ENCODE results near the gene ZSCAN2. TPM values are rescaled to one million over a fixed set of nuclear protein-coding genes. Genes with fewer than 3 reads are reported as not detected.
"Not testable (repeated sequence)": the region's sequence is repeated elsewhere in the genome, so short reads cannot be mapped to it uniquely, and the experiment has no call there.

ZSCAN2 gene
- total RNA-seq, 6 experiments from 2014 or later: 4.5 to 5.9 (median 5.5) TPM

- Mint-ChIP-seq H3K27ac (no peak overlapping the region), H3K36me3 (ENCODE audit: low read depth) (no peaks in the 10 kb centered on the region; the same call in 1 of the 2 replicates), H3K4me1 (ENCODE audit: low read depth) (peaks cover 30% of the 10 kb centered on the region), H3K9me3 (no peaks in the 10 kb centered on the region), H3K27me3 (ENCODE audit: insufficient read depth) (peaks cover 11% of the 10 kb centered on the region), H3K4me3 (no peak overlapping the region)
- TF ChIP-seq CTCF (IDR thresholded peaks at IDR 0.05): no peak
- DNase-seq: no peak
Observed at GRCh38 chr15:84572231-84572630, 28.6 kb upstream of the ZSCAN2 start.

GRCh38 chr15:84575493-84575892, 25.3 kb upstream of the ZSCAN2 start:
- Mint-ChIP-seq H3K27ac (no peak overlapping the region), H3K9me3 (no peaks in the 10 kb centered on the region), H3K4me1 (ENCODE audit: low read depth) (peaks cover 29% of the 10 kb centered on the region), H3K27me3 (ENCODE audit: insufficient read depth) (peaks cover 11% of the 10 kb centered on the region), H3K4me3 (no peak overlapping the region), H3K36me3 (ENCODE audit: low read depth) (no peaks in the 10 kb centered on the region)
- no peak for TF ChIP-seq CTCF (IDR thresholded peaks at IDR 0.05)
- no peak for DNase-seq

- H3K27me3 Mint-ChIP-seq (ENCODE audit: insufficient read depth); H3K9me3 Mint-ChIP-seq; DNase-seq; H3K4me3 Mint-ChIP-seq; H3K36me3 Mint-ChIP-seq (ENCODE audit: low read depth); H3K27ac Mint-ChIP-seq: not testable (repeated sequence)
- peaks cover 15% of the 10 kb centered on the region for H3K4me1 Mint-ChIP-seq (ENCODE audit: low read depth)
Observed at GRCh38 chr15:84577891-84578290, 22.9 kb upstream of the ZSCAN2 start.

GRCh38 chr15:84579261-84579721, 21.5 kb upstream of the ZSCAN2 start:
- DNase-seq: peak; percentile 38
- not testable (repeated sequence) for H3K27ac Mint-ChIP-seq; H3K4me3 Mint-ChIP-seq; H3K27me3 Mint-ChIP-seq (ENCODE audit: insufficient read depth); H3K9me3 Mint-ChIP-seq; H3K36me3 Mint-ChIP-seq (ENCODE audit: low read depth)
- H3K4me1 Mint-ChIP-seq (ENCODE audit: low read depth): peaks cover 15% of the 10 kb centered on the region

GRCh38 chr15:84581676-84582428, 19.0 kb upstream of the ZSCAN2 start:
- not testable (repeated sequence) for H3K4me3 Mint-ChIP-seq; H3K27ac Mint-ChIP-seq; H3K36me3 Mint-ChIP-seq (ENCODE audit: low read depth); H3K9me3 Mint-ChIP-seq; DNase-seq; H3K27me3 Mint-ChIP-seq (ENCODE audit: insufficient read depth)
- H3K4me1 Mint-ChIP-seq (ENCODE audit: low read depth): peaks cover 15% of the 10 kb centered on the region

- no peak overlapping the region for H3K4me3 Mint-ChIP-seq
- peaks cover 23% of the 10 kb centered on the region for H3K4me1 Mint-ChIP-seq (ENCODE audit: low read depth)
- no peak for DNase-seq
- peaks cover 8% of the 10 kb centered on the region; the same call in 1 of the 2 replicates for H3K9me3 Mint-ChIP-seq
- H3K27ac Mint-ChIP-seq: no peak overlapping the region
- peaks cover 2% of the 10 kb centered on the region for H3K27me3 Mint-ChIP-seq (ENCODE audit: insufficient read depth)
- peaks cover 10% of the 10 kb centered on the region; the same call in 1 of the 2 replicates for H3K36me3 Mint-ChIP-seq (ENCODE audit: low read depth)
- no peak for TF ChIP-seq CTCF (IDR thresholded peaks at IDR 0.05)
Observed at GRCh38 chr15:84582583-84583157, 18.1 kb upstream of the ZSCAN2 start.

- DNase-seq; H3K36me3 Mint-ChIP-seq (ENCODE audit: low read depth); H3K4me3 Mint-ChIP-seq; H3K27me3 Mint-ChIP-seq (ENCODE audit: insufficient read depth); H3K27ac Mint-ChIP-seq; H3K9me3 Mint-ChIP-seq: not testable (repeated sequence)
- peaks cover 29% of the 10 kb centered on the region for H3K4me1 Mint-ChIP-seq (ENCODE audit: low read depth)
Observed at GRCh38 chr15:84583921-84584320, 16.9 kb upstream of the ZSCAN2 start.

All from HFFc6 (cell line).